SK-N-SH treated with all-trans-retinoic acid at 6 μM for 48 hours (cell line): ENCODE data around the gene PCSK2.

ENCODE experiments used
- ARNTL ChIP-seq: fragments of 450-650 bp; formaldehyde crosslinking; IDR thresholded peaks from 2 replicates; pipeline ENCODE4 v1.5.0; 2020; ENCODE audit warnings: low read depth, mild to moderate bottlenecking, moderate library complexity, borderline replicate concordance
- CSDC2 ChIP-seq: fragments of 250-450 bp; sonication (Bioruptor Pico); IDR thresholded peaks from 2 replicates; pipeline ENCODE4 v1.5.0; 2020; ENCODE audit warnings: mild to moderate bottlenecking, moderate library complexity
- GLIS3 ChIP-seq: fragments of 250-450 bp; sonication (Bioruptor Pico); IDR thresholded peaks from 2 replicates; pipeline ENCODE4 v1.5.0; 2020; ENCODE audit warnings: mild to moderate bottlenecking, moderate library complexity
- ISL1 ChIP-seq: fragments of 250-450 bp; sonication (Bioruptor Pico); IDR thresholded peaks from 2 replicates; pipeline ENCODE4 v2.1.2; 2022; ENCODE audit warnings: mild to moderate bottlenecking, moderate library complexity
- OSR1 ChIP-seq: fragments of 250-450 bp; sonication (Bioruptor Pico); IDR thresholded peaks from 2 replicates; pipeline ENCODE4 v1.8.0; 2022; ENCODE audit warnings: moderate library complexity, mild to moderate bottlenecking, inconsistent platforms
- POU6F1 ChIP-seq: fragments of 250-450 bp; sonication (Bioruptor Pico); IDR thresholded peaks from 2 replicates; pipeline ENCODE4 v1.8.0; 2021; ENCODE audit warnings: low read depth, mild to moderate bottlenecking, moderate library complexity, borderline replicate concordance
- PPARA ChIP-seq: fragments of 250-450 bp; sonication (Bioruptor Pico); IDR thresholded peaks from 2 replicates; pipeline ENCODE4 v1.5.0; 2020; ENCODE audit warnings: mild to moderate bottlenecking, borderline replicate concordance
- RARB ChIP-seq: fragments of 250-450 bp; sonication (Bioruptor Pico); IDR thresholded peaks from 2 replicates; pipeline ENCODE4 v1.8.0; 2021; ENCODE audit warnings: mild to moderate bottlenecking, moderate library complexity
- TCF4 ChIP-seq: fragments of 250-450 bp; sonication (Bioruptor Pico); IDR thresholded peaks from 2 replicates; pipeline ENCODE4 v1.8.0; 2021; ENCODE audit warnings: mild to moderate bottlenecking, moderate library complexity, borderline replicate concordance
- TOX ChIP-seq: fragments of 250-450 bp; sonication (Bioruptor Pico); IDR thresholded peaks from 2 replicates; pipeline ENCODE4 v1.8.0; 2021; ENCODE audit warnings: mild to moderate bottlenecking, moderate library complexity, borderline replicate concordance
- ZFP3 ChIP-seq: fragments of 250-450 bp; sonication (Bioruptor Pico); IDR thresholded peaks from 2 replicates; pipeline ENCODE4 v1.5.0; 2020; ENCODE audit warnings: mild to moderate bottlenecking, moderate library complexity
- ZFP30 ChIP-seq: fragments of 450-650 bp; formaldehyde crosslinking; IDR thresholded peaks from 2 replicates; pipeline ENCODE4 v1.5.0; 2022; ENCODE audit warnings: mild to moderate bottlenecking, moderate library complexity
- ZNF8 ChIP-seq: fragments of 450-650 bp; formaldehyde crosslinking; IDR thresholded peaks from 2 replicates; pipeline ENCODE4 v1.5.0; 2020; ENCODE audit warnings: mild to moderate bottlenecking, moderate library complexity
- TF ChIP-seq, protein P1 (sequence below): fragments of 250-450 bp; sonication (Bioruptor Pico); IDR thresholded peaks from 2 replicates; pipeline ENCODE4 v1.8.0; 2020; ENCODE audit warnings: mild to moderate bottlenecking, moderate library complexity, borderline replicate concordance

DNA sequence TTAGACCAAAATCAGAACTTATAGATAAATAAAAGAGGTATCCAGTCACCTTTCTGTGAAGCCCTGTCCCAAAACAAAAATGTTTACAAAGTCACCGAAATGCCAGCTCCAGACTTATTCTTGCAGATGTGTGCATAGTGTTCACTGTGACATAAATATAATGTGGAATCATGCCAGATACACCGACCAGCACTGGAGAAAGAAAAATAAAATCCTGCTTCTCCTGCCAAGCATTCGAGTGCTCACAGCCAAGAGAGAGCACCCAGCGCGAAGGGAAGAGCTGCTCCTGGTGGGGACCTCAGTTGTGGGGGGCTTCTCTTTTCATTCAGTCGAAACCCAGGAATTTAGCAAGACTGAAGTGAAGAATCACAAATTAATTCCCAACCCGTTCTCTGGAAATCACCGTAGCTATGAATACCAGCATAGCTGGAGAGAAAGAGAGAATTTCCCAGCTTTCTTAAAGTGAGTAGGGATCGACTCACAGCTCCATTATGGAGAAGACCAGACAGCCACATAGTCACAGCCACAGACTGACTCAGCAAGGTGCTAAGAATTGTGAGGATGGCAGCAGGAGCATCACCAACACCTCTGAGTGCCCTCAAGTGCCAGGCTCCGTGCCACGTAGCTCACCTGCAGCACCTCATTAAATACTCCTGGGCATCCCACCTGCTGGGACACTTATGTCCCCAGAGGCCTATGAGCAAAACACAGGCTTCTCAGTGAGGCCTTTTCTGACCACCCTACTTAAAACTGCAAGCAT lies 271.2 kb downstream of the PCSK2 start:
- TF ChIP-seq RARB (CRISPR knock-in tag) (no peak), ZFP3 (CRISPR knock-in tag) (no peak), GLIS3 (CRISPR knock-in tag) (no peak), ISL1 (CRISPR knock-in tag) (no peak), TCF4 (CRISPR knock-in tag) (no peak), POU6F1 (CRISPR knock-in tag) (no peak), CSDC2 (no peak), ZNF8 (CRISPR knock-in tag) (no peak), ARNTL (CRISPR knock-in tag) (no peak), PPARA (no peak), ZFP30 (CRISPR knock-in tag) (no peak), OSR1 (no peak), TOX (CRISPR knock-in tag) (no peak)
- TF ChIP-seq, protein P1, sequence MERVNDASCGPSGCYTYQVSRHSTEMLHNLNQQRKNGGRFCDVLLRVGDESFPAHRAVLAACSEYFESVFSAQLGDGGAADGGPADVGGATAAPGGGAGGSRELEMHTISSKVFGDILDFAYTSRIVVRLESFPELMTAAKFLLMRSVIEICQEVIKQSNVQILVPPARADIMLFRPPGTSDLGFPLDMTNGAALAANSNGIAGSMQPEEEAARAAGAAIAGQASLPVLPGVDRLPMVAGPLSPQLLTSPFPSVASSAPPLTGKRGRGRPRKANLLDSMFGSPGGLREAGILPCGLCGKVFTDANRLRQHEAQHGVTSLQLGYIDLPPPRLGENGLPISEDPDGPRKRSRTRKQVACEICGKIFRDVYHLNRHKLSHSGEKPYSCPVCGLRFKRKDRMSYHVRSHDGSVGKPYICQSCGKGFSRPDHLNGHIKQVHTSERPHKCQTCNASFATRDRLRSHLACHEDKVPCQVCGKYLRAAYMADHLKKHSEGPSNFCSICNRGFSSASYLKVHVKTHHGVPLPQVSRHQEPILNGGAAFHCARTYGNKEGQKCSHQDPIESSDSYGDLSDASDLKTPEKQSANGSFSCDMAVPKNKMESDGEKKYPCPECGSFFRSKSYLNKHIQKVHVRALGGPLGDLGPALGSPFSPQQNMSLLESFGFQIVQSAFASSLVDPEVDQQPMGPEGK (CRISPR knock-in tag) = no peak
